Measurements from ENCODE around the gene TRIM13.
"Not testable (repeated sequence)": the region's sequence is repeated elsewhere in the genome, so short reads cannot be mapped to it uniquely, and the experiment has no call there.

Gene TRIM13, protein sequence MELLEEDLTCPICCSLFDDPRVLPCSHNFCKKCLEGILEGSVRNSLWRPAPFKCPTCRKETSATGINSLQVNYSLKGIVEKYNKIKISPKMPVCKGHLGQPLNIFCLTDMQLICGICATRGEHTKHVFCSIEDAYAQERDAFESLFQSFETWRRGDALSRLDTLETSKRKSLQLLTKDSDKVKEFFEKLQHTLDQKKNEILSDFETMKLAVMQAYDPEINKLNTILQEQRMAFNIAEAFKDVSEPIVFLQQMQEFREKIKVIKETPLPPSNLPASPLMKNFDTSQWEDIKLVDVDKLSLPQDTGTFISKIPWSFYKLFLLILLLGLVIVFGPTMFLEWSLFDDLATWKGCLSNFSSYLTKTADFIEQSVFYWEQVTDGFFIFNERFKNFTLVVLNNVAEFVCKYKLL

DNA sequence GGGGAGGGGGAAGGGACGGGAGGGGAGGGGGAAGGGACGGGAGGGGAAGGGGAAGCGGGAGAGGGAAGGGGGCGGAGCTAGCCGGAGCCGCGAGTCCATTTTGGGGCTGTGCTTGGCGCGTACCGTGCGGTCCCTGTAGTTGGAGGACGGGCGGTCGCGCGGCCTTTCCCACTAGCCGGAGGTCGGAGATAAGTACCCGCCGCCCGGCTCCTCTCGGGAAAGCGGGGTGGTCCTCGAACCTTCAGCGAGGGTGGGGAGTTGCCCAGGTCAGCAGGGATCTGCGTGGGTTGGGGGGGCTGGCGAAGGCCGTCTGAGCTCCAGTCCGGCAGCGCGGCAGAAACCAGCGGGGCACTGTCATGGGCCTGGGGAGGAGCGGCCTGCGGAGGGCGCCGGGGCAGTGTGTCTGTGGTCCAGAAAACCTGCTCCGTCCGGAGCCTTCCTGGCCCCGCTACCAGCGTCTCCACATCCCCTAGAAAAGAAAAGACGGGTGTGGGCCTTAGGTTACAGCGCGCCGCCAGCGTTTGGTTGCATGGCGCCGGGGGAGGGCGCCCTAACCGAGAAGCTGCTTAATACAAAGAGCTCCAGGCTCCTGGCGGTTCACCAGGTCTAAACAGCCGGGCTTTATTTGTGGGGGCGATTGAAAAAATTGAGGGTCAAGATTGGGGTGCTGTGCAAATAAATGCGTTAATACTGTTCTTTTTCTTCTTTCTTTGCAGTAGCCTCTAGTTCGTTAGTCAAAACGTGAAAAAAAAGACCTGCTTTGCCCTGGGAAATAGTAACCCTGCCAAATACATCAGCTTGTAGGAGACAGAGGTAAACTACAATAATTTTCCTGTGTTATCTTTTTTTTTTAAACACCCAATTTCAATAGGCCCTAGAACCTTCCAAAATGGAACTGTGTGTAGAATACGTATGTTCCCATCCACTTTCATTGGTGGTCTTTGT lies at the start of gene TRIM13:
Gene TRIM13, plus strand, starts transcription at position 92 of the 945 bp plus-strand sequence. CDS start 14,899 bp downstream, outside the sequence.
- Mint-ChIP-seq H3K4me1 (ENCODE audit: low read depth) (peaks cover 36% of the 10 kb centered on the region), H3K27ac (peak within 1 kb of the TSS; percentile 97), H3K27me3 (no peaks in the 10 kb centered on the region), H3K9me3 (no peaks in the 10 kb centered on the region), H3K4me3 (peak within 1 kb of the TSS; percentile 83), H3K36me3 (ENCODE audit: low read depth) (peaks cover 43% of the 10 kb centered on the region)
- intact Hi-C loops (cut with micrococcal nuclease) = loop anchor here (1.0 to 5.0 kb wide), 5 partner anchors 61 to 535 kb away; partner anchors contain the start of genes KPNA3 and SPRYD7

- H3K4me3 Mint-ChIP-seq; H3K9me3 Mint-ChIP-seq; H3K4me1 Mint-ChIP-seq (ENCODE audit: low read depth); intact Hi-C loops (cut with micrococcal nuclease); H3K36me3 Mint-ChIP-seq (ENCODE audit: low read depth); H3K27me3 Mint-ChIP-seq; H3K27ac Mint-ChIP-seq: not testable (repeated sequence)
These were observed 48.0 kb upstream of the TRIM13 start for GRCh38 chr13:49948777-49949270.

GRCh38 chr13:49951754-49952535 lies 44.9 kb upstream of the TRIM13 start:
- no peak overlapping the region for H3K4me3 Mint-ChIP-seq
- intact Hi-C loops (cut with micrococcal nuclease) = no loop called here
- peaks cover 15% of the 10 kb centered on the region for H3K4me1 Mint-ChIP-seq (ENCODE audit: low read depth)
- no peaks in the 10 kb centered on the region for H3K27me3 Mint-ChIP-seq
- no peaks in the 10 kb centered on the region for H3K9me3 Mint-ChIP-seq
- no peaks in the 10 kb centered on the region for H3K36me3 Mint-ChIP-seq (ENCODE audit: low read depth)
- no peak overlapping the region for H3K27ac Mint-ChIP-seq

DNA sequence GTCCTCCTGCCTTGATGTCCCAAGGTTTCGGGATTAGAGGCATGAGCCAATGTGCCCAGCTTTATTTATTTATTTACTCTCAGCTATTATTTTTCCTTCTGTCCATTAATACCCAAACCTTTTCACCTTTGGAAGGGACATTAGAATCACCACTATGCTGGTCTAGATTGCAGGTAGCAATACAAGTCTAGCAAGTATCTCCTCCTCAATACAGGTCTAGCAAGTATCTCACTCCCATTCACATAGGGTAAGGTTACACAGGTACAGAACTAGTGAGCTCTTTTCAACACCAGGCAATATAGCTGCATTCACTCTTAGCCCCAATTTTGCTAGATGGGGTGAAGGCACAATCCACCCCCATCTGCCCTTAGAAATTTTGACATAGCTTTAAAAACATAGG lies 43.3 kb upstream of the TRIM13 start:
- no peak overlapping the region for H3K4me3 Mint-ChIP-seq
- no peaks in the 10 kb centered on the region for H3K9me3 Mint-ChIP-seq
- H3K36me3 Mint-ChIP-seq (ENCODE audit: low read depth) = no peaks in the 10 kb centered on the region
- no peaks in the 10 kb centered on the region for H3K27me3 Mint-ChIP-seq
- H3K27ac Mint-ChIP-seq = no peak overlapping the region
- peaks cover 15% of the 10 kb centered on the region for H3K4me1 Mint-ChIP-seq (ENCODE audit: low read depth)
- intact Hi-C loops (cut with micrococcal nuclease) = no loop called here

DNA sequence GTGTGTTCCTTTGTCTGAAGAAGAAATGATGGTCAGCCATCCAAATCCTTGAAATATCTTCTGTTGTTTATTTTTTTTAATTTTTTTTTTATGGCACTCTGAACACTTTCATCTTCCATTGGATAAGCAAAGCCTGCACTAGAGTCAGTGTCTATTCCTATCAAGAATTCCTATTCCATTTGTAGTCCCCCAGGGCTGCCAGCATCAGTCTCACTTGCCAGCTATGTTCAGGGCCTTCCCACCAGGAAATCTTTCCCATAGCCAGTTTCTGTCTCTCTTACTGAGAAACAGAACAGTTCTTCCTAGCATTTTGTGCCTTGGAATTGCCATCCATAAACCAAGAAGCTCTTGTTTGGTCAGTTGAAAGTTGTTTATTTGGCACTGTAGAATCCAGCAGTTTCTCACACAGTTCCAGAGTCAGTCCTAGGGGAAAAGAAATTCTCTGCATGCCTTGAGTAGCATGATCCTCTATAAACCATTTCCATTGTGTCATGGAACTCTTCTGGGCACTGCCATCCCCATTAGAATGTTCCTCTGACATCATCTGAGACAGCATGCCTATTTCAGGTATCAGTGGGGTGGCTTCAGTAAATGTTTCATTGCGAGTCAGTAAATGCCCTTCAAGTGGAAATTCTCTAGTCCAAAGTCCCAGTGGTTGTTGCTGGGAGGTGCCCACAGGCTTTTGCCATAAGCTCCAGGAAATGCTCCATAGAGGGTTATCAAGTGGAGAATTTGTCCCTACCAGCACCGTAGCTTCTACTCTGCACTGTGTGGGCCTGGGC lies 42.0 kb upstream of the TRIM13 start:
- H3K27me3 Mint-ChIP-seq = no peaks in the 10 kb centered on the region
- no peak overlapping the region for H3K27ac Mint-ChIP-seq
- H3K4me1 Mint-ChIP-seq (ENCODE audit: low read depth) = peaks cover 15% of the 10 kb centered on the region
- H3K9me3 Mint-ChIP-seq = peaks cover 7% of the 10 kb centered on the region
- intact Hi-C loops (cut with micrococcal nuclease) = no loop called here
- peaks cover 9% of the 10 kb centered on the region for H3K36me3 Mint-ChIP-seq (ENCODE audit: low read depth)
- no peak overlapping the region for H3K4me3 Mint-ChIP-seq

- H3K4me1 Mint-ChIP-seq (ENCODE audit: low read depth) = peaks cover 15% of the 10 kb centered on the region
- H3K36me3 Mint-ChIP-seq (ENCODE audit: low read depth) = peaks cover 17% of the 10 kb centered on the region
- no peak overlapping the region for H3K4me3 Mint-ChIP-seq
- H3K27me3 Mint-ChIP-seq = no peaks in the 10 kb centered on the region
- peak overlapping the region; percentile 26 for H3K27ac Mint-ChIP-seq
- H3K9me3 Mint-ChIP-seq = peaks cover 8% of the 10 kb centered on the region
- intact Hi-C loops (cut with micrococcal nuclease) = no loop called here
These were observed 40.7 kb upstream of the TRIM13 start for GRCh38 chr13:49956131-49956530.

DNA sequence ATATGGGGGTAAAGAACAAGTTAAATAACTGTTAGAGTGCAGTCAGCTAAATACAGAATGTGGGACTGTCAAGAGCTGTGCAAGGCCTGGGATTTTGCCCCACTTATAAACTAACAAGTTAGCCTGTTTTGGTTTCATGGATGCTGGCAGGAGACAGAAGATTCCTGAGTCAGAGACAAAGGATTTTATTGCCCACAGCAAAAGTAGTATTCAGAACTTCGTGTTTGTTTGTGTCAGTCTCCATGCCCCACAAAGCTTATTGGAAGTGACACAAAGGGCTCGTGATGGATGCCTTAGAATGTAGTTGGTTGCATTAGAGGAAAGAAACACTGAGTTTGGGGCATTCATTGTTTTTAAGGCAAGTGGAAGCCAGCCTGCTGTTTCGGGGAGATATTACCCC lies 38.5 kb upstream of the TRIM13 start:
- Mint-ChIP-seq H3K27ac (no peak overlapping the region), H3K27me3 (no peaks in the 10 kb centered on the region), H3K4me3 (no peak overlapping the region)

DNA sequence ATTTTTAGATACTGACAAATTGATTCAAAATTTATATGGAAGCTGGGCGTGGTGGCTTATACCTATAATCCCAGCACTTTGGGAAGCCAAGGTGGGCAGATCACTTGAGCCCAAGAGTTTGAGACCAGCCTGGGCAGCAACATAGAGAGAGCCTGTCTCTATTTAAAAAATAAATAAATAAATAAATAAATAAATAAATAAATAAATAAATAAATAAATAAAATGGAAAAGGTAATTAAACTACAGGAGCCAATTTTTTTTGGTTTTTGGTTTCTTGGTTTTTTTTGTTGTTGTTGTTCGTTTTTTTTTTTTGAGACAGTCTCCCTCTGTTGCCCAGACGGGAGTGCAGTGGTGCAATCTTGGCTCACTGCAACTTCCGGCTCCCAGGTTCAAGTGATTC lies 29.4 kb upstream of the TRIM13 start:
- intact Hi-C loops (cut with micrococcal nuclease) = no loop called here
- Mint-ChIP-seq H3K9me3 (peaks cover 21% of the 10 kb centered on the region), H3K36me3 (ENCODE audit: low read depth) (peaks cover 39% of the 10 kb centered on the region), H3K4me3 (no peak overlapping the region), H3K27ac (no peak overlapping the region), H3K27me3 (no peaks in the 10 kb centered on the region), H3K4me1 (ENCODE audit: low read depth) (no peaks in the 10 kb centered on the region)

More for the DNA sequence above, 38.5 kb upstream of the TRIM13 start:
- Mint-ChIP-seq H3K9me3 (peaks cover 8% of the 10 kb centered on the region), H3K4me1 (ENCODE audit: low read depth) (peaks cover 15% of the 10 kb centered on the region), H3K36me3 (ENCODE audit: low read depth) (peaks cover 31% of the 10 kb centered on the region)
- intact Hi-C loops (cut with micrococcal nuclease) = no loop called here

GRCh38 chr13:49972709-49973108 lies 24.1 kb upstream of the TRIM13 start:
- H3K4me3 Mint-ChIP-seq = no peak overlapping the region
- H3K4me1 Mint-ChIP-seq (ENCODE audit: low read depth) = peaks cover under 1% of the 10 kb centered on the region
- peaks cover 24% of the 10 kb centered on the region for H3K36me3 Mint-ChIP-seq (ENCODE audit: low read depth)
- H3K9me3 Mint-ChIP-seq = no peaks in the 10 kb centered on the region
- intact Hi-C loops (cut with micrococcal nuclease) = no loop called here
- H3K27me3 Mint-ChIP-seq = no peaks in the 10 kb centered on the region
- no peak overlapping the region for H3K27ac Mint-ChIP-seq

DNA sequence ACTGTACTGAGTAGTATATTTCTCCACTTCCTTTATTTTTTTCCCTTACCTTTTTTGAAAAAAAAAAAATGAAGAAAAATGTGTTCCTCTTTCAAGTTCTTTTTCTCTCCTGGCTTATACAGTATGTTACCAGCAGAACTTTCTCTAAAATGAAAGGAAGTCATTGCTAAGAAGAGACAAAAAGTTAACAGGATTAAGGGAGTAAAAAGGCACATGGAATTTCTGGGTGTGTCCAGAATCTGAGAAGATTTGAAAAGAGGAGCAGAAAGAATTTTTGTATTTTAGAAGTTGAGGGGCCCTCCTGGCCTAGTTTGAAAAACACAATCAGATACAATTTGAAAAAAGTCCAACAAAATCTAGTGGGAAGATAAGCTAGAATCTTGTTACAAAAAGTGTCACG lies 21.0 kb upstream of the TRIM13 start:
- intact Hi-C loops (cut with micrococcal nuclease) = loop anchor here (2.0 to 5.0 kb wide), 4 partner anchors 557 to 1091 kb away; no protein-coding TSS in a partner anchor
- H3K9me3 Mint-ChIP-seq = no peaks in the 10 kb centered on the region
- H3K4me1 Mint-ChIP-seq (ENCODE audit: low read depth) = peaks cover 9% of the 10 kb centered on the region

GRCh38 chr13:49976314-49977258 lies 20.3 kb upstream of the TRIM13 start:
- H3K36me3 Mint-ChIP-seq (ENCODE audit: low read depth) = peaks cover 24% of the 10 kb centered on the region
- H3K4me3 Mint-ChIP-seq = no peak overlapping the region
- H3K27me3 Mint-ChIP-seq = no peaks in the 10 kb centered on the region
- intact Hi-C loops (cut with micrococcal nuclease) = loop anchor here (2.0 to 5.0 kb wide), 4 partner anchors 556 to 1091 kb away; no protein-coding TSS in a partner anchor
- peaks cover 9% of the 10 kb centered on the region for H3K4me1 Mint-ChIP-seq (ENCODE audit: low read depth)
- no peak overlapping the region for H3K27ac Mint-ChIP-seq
- H3K9me3 Mint-ChIP-seq = no peaks in the 10 kb centered on the region

More for the DNA sequence above, 21.0 kb upstream of the TRIM13 start:
- Mint-ChIP-seq H3K36me3 (ENCODE audit: low read depth) (peaks cover 24% of the 10 kb centered on the region), H3K4me3 (no peak overlapping the region), H3K27me3 (no peaks in the 10 kb centered on the region), H3K27ac (no peak overlapping the region)

DNA sequence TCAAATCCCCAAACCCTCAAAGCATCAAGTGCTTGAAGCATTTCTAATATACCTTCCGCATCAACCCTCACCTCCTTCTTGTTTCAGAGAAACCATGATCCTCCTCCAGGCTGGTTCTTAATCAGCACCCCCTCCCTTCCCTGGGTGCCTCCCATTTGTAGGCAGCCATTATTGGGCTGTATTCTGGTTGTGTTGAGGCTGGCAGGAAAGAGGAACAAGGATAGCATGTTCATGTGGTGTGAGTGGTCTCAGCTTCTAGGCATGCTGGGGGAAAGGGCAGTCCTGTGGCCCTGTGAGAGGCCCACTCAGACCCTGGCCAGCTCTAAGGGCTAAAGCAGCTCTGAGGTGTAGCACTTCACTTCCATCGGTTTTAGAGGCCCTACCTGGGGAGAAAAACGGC lies 18.9 kb upstream of the TRIM13 start:
- Mint-ChIP-seq H3K4me3 (no peak overlapping the region), H3K36me3 (ENCODE audit: low read depth) (peaks cover 26% of the 10 kb centered on the region), H3K27me3 (no peaks in the 10 kb centered on the region), H3K27ac (peak overlapping the region; percentile 27), H3K4me1 (ENCODE audit: low read depth) (peaks cover 9% of the 10 kb centered on the region), H3K9me3 (no peaks in the 10 kb centered on the region)
- intact Hi-C loops (cut with micrococcal nuclease) = loop anchor here (2.0 to 5.0 kb wide), 4 partner anchors 555 to 1089 kb away; no protein-coding TSS in a partner anchor

Data from dendritic cell treated with granulocyte-macrophage colony-stimulating factor and Interleukin-4, amounts not matched to agents 40 ng/mL and 50 ng/mL, for 4 days (primary cell).